Glomerular visceral epithelial cell (primary cell): ENCODE data around the gene RARA.
"Not testable (repeated sequence)": the region's sequence is repeated elsewhere in the genome, so short reads cannot be mapped to it uniquely, and the experiment has no call there.

Source experiments
- DNase-seq: peaks from one replicate; pipeline ENCODE4 v3.0.0-alpha.2; 2016; ENCODE audit errors: extremely low spot score

Gene RARA

DNA sequence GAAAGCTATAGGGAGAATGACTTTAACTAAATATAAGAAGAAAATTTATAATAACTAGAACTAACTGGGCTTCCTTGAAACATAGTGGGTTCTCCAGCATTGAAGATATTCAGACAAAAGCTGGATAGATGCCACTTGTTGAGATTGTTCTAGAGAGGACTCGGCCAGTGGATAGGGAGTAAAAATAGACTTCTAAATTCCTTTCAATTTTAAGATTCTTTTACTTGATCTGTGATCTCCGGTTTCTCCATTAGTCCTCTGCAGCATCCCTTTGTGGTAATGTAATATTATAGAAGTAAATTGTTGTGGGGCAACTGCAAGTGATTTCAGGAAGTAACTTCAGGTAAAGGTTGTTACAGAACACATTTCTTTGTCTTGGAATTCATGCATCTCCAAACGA, 10.3 kb upstream of the RARA start:
- DNase-seq = no peak

DNA sequence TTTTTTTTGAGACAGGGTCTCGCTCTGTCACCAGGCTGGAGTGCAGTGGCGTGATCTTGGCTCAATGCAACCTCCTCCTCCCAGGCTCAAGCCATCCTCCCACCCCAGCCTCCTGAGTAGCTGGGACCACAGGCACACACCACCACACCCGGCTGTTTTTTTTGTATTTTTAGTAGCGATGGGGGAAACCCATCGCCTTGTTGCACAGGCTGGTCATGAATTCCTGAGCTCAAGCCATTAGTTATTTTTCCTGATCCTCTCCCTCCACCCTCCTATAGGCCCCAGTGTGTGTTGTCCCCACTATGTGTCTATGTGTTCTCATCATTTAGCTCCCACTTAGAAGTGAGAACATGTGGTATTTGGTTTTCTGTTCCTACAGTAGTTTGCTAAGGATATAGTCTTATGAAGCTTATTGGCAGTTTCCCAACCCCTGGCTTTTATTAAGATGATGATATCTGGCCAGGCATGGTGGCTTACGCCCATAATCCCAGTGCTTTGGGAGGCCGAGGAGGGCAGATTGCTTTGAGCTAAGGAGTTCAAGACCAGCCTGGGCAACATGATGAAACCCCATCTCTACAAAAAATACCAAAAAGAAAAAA, 9.7 kb upstream of the RARA start:
- DNase-seq = not testable (repeated sequence)

DNA sequence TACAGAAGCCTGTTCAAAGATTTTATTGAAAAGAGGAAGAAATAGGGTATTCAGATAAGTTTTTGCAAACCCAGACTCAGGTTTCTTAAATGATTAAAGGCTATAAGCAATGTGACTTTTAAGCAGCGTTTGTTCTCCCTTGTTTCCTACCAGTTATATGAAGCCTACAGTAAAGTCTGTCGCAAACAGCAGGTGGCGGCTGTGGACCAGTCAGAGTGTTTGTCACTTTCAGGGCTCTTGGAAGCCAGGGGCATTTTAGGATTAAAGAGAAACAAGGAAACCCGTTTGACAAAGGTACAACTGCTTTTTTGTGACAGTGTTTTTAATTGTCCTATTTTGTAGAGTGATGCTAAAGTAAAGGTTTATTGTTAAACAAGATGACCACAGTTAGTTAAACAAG, 7.7 kb upstream of the RARA start:
- DNase-seq = no peak

DNA sequence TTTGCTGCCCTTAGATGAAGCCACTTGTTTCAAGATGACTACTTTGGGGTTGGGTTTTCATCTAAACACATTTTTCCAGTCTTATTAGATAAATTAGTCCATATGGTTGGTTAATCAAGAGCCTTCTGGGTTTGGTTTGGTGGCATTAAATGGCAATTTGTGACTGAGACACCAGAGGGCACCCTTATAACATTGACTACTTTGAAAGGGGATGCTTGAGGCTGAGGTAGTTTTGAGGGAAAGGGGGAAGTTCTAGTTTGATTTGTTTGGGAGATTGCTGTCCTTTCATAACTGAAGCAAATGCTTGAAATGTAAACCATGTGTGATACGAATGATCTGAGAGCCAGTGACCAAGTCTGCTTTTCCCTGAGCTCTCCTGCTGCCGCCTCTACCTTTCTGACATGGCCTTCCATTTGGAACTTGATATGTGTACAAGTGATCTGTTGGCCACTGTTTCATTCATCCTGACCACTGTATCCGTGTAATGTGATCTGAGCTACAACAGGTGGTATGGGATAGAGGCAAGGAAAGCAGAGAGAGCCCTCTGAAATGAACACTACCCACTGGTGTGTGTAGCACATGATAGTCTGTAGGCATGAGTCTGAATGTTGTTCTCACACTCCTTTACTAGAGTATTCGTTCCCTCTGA, 5.8 kb upstream of the RARA start:
- DNase-seq = peak; percentile 68

DNA sequence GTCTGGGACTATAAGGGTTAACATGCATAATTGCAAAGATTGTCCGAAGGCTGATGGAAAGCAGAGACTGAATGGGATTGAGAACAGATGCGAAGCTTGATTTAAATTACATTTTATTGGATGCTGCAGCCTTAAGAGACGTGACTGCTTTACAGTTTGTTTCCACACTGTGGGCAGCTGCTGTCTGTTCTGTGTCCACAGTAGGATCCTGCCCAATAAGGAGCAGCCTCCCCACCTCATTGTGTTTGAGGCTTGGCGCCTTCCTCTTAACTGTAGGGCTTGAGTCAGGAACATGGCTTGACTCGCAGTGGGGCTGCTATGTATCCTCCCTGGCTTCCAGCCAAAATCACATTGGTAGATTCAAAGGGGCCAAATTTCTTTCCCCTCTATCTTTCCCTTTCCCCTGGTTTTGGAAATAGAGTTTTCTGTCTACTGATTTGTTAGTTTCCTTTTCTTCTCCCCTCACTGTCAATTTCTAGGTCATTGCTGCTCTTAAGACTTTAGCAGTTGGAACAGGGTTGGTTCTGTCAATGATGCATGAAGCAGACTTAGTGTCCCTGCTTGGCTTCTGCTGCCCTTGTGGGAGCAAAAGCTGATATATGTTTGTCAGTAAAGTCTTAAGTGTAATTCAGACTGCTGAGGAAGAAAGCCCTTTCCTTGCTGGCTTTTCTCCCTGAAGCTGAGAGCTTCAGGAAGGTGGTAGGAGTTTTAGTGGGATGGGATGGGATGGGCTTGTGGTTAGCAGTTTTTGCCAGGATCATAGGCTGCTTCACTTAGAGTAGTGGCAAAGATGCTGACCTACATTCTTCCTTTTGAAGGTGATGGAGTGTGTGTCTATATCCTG, 5.0 kb upstream of the RARA start:
- peak; percentile 52 for DNase-seq

DNA sequence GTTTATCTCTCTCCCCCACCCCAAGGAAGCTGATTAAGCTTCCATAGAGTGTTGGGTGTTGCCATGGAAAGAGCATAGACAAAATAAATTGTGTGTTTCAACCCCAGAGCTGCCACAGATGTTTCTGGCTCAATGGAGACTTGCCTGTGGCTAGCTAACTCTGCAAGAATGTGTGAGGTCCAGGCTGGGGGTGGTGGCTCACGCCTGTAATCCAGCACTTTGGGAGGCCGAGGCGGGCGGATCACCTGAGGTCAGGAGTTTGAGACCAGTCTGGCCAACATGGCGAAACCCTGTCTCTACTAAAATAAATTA, 4.5 kb upstream of the RARA start:
- DNase-seq = peak; percentile 93

DNA sequence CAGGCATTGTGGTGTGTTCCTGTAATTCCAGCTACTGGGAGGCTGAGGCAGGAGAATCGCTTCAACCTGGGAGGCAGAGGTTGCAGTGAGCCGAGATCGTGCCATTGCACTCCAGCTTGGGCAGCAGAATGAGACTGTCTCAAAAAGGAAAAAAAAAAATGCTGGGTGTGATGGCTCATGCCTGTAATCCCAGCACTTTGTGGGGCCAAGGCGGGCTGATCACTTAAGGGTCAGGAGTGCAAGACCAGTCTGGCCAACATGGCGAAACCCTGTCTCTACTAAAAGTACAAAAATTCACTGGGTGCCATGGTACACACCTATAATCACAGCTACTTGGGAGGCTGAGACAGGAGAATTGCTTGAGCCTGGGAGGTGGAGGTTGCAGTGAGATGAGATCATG, 4.1 kb upstream of the RARA start:
- not testable (repeated sequence) for DNase-seq

DNA sequence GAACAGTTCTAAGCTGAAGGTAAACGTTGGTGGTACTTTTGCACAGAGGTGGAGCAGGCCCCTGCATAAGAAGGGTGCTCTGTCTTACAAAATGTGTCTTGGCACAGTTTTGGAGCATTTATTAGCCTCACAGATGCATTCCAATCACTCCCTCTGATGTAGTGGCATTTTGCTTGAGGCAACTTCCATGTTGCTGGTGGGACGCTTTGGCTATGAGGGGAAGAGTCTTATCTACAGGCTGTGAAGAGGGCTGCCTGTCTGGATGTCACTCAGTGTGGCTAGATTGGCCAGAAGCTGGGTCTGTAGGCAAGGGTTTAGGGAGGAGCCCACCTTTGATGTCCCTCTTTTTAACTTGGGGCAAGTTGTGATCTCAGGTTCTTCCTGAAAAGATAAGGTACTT, 2.6 kb upstream of the RARA start:
- DNase-seq = no peak

DNA sequence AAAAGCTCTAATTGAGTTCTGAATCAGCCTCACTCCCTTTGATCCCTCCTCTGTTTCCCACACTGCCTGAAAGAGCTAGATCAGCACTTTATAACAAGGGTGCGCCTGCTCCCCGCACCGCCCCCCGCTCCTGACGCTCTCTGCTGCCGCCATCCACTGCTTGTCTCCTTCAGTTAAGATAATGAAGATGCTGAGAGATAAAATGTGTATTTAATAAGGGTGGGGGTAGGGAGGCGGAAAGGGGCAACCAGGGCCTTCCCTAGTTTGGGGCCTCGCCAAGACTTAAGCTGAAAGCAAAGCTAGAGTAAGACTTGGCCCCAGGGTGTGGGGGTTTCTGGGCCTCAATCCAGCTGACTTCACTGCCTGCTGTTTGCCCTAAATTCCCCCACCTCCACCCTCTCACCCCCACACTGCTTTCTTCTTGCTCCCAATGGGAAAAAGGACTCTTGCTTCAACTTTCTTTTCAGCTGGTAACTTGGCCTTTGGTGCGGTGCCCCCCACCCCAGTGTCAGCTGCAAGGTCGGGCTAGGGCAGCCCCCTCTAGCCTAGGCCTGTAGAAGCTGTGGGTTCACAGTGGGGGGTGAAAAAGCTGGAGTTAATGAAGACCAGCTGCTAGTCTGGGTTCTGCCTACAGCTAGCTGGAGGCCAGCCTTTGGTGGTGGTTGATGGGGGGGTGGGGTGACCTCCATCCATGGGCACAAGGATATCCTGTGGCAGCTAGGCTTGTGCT, 1.8 kb upstream of the RARA start:
- DNase-seq = peak; percentile 49

DNA sequence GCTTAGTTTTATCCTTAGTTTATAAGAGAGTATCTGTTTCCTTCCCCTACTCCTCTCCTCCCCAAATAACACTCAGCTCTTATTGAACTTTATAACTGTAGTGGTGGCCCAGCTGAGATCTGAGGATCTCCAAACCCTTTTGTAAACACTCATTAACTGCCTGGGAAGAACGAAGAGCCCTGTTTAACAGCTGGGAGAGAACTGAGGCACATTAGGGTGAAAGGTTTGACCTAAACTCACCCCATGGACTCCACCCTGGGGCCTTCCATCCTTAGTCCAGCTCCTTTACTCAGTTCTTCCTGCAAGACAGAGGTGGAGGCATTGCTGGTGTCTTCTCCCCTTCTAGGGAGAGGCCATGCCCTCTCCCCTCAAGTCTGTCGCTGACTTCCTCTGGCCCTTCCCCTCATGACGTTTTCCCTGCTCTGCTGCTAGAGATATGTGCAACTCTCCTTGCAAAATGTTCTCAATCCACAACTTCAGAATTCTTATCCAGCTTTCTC, 1.2 kb upstream of the RARA start:
- DNase-seq = no peak

DNA sequence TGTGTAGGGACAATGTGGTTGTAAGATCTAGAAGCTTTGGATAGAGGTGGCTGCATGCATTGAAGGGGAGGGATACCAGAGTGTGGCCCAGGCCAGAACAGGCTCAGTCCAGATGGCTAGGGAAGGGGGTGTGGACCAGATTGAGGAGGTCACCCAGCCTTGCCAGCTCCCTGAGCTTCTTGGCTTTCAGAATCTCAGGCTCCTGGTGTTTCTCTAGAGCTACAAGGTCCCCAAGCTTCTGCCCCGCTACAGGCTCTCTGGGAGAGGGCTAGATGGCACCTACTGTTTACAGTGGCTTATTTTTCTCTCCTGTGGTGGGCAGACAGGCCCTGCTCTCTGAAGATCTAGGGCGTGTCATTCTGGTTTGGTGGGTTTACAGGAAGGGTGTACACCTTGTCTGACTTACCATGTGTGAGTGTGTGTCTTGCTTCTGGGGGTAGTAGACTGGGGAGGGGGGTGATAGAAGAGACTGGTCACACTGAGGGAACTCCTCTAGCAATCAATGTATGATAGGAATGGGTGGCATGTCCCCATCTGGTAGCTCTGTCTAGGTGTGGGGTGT, 1.1 kb downstream of the RARA start:
- no peak for DNase-seq

DNA sequence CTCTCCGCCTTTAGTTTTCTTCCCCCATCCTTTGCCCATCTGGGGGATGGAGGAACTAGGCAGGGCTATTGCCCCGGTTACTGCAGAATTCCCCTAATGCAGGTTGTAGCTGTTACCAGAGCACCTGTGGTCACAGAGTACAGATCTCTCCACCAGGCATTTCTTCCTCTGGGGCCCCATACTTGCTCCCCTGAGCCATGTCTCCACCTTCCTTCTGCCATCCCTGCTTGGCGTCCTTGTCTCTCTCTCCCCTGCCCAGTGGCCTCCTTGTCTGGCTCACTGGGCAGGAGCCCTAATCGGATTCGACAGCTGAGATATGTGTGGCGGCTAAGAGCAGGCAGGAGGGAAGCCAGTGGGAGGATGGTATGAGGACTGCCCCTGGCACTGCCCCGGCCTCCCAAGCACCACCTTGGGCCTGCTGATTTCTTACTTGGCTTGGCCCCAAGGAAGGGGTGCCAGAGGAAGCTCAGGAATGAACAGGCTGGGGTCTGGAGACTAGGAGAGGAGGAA, 2.0 kb downstream of the RARA start:
- no peak for DNase-seq

DNA sequence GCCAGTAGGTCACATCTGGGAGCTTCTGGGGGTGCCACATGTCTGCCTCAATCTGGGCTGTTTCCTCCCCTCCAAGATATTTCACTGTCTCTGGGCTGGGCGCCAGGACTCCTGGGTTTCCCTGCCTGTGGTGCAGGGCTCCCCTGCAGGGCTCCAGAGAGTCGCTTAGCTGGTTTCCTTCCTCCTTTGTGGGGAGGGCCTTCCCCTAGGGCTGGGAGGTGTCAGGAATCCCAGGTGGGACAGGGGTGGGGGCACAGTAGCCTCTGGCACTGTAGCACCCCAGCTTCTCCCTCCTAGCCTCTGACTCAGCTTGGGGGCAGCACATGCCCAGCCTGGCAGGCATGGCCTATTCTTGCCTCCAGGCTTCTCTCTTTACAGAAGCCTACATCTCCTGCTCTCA, 2.6 kb downstream of the RARA start:
- DNase-seq = peak; percentile 75

DNA sequence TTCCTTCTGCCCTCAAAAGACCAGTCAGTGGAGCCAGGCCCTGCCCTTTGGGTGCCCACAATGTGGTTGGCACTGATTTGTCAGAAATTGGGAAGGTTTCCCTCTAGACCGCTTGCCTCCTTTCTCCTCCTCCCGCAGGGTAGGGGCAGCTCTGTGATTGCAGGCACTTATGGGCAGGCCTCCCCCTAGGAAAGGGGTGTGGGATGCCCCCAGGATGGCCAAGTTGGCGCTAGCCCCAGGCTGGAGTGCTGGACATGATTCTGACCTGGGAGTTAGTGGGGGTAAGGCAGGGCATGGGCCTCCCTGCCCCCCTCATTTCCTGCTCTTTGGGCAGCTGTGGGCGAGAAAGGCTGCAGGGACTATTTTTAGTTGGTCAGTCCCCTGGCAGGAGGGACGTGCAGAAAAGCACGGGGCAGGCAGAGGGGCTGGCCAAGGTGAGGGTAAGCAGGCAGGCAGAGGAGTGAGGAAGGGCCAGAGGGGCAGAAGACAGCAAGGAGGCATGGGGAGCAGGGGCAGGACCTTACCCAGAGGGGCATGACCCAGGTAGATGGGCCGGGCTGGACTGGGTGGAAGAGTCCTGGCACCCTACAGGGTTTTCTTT, 3.3 kb downstream of the RARA start:
- peak; percentile 82 for DNase-seq

DNA sequence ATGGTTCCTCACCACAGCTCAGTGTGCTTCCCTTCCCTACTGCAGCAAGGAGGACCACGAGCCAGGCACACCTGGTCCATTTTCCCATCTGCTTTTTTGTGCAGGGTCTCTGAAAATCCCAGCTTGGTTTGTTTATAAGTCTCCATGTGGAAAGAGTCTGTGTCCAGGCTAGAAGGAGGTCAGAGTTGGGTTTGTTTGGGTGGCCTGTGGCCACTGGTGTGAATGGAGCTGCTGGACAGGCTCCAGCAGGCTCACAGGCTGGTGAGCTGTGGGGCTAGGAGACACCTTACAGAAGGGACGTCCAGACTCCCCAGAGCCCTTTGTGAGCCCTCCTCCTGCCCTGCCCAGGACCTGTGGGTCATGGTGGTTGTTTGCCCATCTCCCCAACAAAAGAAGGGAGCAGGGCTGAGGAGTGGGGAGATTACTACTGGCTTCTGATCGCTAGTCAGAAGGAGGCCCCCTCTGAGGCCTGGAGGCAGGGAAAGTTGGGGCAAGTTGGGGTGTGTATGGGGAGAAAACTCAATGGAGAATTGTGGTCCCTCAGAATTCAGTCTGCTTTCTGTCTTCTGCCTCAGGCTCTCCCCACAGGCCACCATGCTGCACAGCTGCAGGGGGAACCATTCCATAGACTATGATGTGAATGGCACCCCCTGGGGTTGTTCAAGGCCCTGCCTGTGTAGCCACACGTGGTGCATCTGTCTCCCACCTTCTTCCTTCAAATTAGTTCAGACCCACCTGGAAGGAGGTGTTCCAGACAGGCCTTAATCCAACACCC, 4.1 kb downstream of the RARA start:
- peak; percentile 56 for DNase-seq

DNA sequence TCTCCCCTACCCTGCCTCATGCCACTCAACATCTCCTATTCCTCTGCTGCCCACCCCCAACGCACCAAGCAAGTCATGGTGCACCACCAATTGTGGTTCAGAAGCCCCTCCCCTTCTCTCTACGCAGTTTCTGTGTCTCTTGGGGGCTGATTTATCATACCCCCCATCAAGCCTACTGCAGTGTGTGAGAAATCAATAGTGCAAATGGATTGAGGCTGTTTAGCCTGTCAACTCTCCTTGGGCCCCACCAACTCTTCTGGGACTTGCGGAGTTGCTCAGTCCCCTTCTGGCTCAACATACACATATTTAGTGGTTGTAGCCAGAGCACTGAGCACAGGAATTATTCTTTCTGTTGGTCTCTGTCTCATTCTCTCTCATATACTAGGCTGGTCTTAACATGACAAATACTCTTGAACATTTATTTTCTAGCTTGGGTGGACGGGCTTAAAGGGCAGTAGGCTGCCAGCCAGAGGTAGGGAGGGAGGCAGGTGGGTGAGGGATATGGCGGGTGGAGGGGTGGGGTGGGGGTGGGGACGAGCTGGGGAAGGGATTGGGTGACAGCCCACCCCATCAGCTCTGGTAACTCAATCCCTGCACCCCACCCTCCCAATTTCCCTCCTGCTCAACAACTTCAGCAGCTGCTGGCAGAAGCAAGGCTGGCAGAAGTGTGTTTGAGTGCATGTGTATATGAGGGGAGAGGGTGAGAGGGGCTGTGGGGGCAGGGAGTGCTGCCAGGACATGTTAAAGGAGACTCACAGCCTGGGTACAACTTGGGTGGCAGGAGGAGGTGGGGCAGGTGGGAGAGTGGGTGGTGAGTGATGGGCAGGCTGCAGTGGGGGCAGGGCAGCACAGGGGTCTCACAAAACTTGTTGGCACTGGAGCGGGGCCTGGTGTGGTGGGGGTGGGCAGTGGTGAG, 4.9 kb downstream of the RARA start:
- DNase-seq = peak; percentile 71

DNA sequence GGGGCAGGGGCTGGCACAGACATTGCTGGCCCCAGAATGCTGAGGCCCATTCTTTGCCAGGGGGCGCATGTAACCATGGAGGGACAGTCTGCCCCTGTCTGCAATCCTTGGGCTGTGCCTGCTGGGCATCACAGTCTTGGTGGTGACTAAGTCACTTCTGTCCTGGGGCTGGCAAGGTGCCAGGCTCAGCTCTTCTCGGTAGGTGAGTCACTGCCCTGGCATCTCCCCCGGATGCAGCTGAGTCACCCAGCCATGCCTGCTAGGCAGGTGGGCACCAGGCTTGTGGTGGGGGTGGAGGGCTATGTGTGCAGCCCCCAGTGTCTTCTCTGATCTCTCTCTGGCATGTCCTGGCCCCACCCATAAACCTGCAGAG, 5.6 kb downstream of the RARA start:
- peak; percentile 100 for DNase-seq

DNA sequence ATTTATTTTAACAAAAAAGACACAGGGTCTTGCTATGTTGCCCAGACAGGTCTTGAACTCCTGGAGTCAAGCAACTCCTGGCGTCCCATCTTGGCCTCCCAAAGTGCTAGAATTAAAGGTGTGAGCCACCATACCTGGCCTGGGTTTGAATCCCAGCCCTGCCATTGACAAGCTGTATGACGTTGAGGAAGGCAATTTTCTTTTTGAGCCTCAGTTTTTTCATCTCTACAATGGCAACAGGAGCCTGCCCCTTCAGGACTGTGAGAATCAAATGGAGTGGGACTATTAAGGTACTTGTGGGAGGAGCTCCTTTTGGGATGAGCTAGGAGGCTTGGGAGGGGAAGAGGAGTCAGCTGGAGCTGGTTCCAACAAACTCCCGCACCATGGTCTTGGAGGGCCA, 6.2 kb downstream of the RARA start:
- DNase-seq = no peak
